DND-41 (cell line): ENCODE data around the gene SF3B5.

Experiments
- ATAC-seq: fragments of 200-7000 bp; cut with Tn5 transposase; 3 replicates; pipeline ENCODE4 v1.9.1; 2021; ENCODE audit warnings: low read depth; ENCODE audit not compliant: insufficient read depth
- DNase-seq: peaks from one replicate; pipeline ENCODE4 v3.0.0-alpha.2; 2020
- H2AFZ ChIP-seq: 2 replicates; pipeline ENCODE4 v1.6.0; 2012; ENCODE audit warnings: low read depth, low read length
- H3K27ac ChIP-seq: 2 replicates; pipeline ENCODE4 v1.5.1; 2012; ENCODE audit warnings: low read length, inconsistent platforms
- H3K27me3 ChIP-seq: fragments of 200-600 bp; sonication (generic); 2 replicates; pipeline ENCODE4 v1.6.0; 2012; ENCODE audit warnings: low read length, mild to moderate bottlenecking, inconsistent platforms; ENCODE audit not compliant: insufficient read depth, poor library complexity
- H3K36me3 ChIP-seq: 2 replicates; pipeline ENCODE4 v1.5.1; 2012; ENCODE audit warnings: low read length, inconsistent platforms; ENCODE audit not compliant: insufficient read depth
- H3K4me1 ChIP-seq: 2 replicates; pipeline ENCODE4 v1.5.1; 2012; ENCODE audit warnings: mild to moderate bottlenecking, low read length; ENCODE audit not compliant: insufficient read depth
- H3K4me2 ChIP-seq: 2 replicates; pipeline ENCODE4 v1.6.0; 2012; ENCODE audit warnings: mild to moderate bottlenecking, moderate library complexity, low read length, inconsistent platforms; ENCODE audit not compliant: insufficient read depth
- H3K4me3 ChIP-seq, 2 experiments: fragments of 200-600 bp in 1 of 2; shearing (Covaris generic) in 1 of 2; 2 replicates each; pipeline ENCODE4 v1.5.1; 2012 to 2016; ENCODE audit warnings: inconsistent platforms in 2 of 2, low read length in 2 of 2, mild to moderate bottlenecking in 2 of 2, low read depth in 1 of 2, moderate library complexity in 1 of 2
- H3K79me2 ChIP-seq: 2 replicates; pipeline ENCODE4 v1.6.0; 2012; ENCODE audit warnings: low read length, inconsistent platforms; ENCODE audit not compliant: insufficient read depth
- H3K9ac ChIP-seq: 2 replicates; pipeline ENCODE4 v1.6.0; 2012; ENCODE audit warnings: low read depth, mild to moderate bottlenecking, inconsistent platforms, low read length, moderate library complexity
- H3K9me3 ChIP-seq: 2 replicates; pipeline ENCODE4 v1.5.1; 2012; ENCODE audit warnings: low read length, moderate library complexity, mild to moderate bottlenecking, inconsistent platforms; ENCODE audit not compliant: insufficient read depth, severe bottlenecking
- H4K20me1 ChIP-seq: 2 replicates; pipeline ENCODE4 v1.6.0; 2012; ENCODE audit warnings: low read length; ENCODE audit not compliant: insufficient read depth
- EZH2 ChIP-seq: IDR thresholded peaks from 3 replicates; pipeline ENCODE4 v1.6.1; 2012; ENCODE audit warnings: borderline replicate concordance, low read depth, mild to moderate bottlenecking, moderate library complexity, low read length, inconsistent platforms; ENCODE audit not compliant: severe bottlenecking
- TF ChIP-seq, protein P1 (sequence below): IDR thresholded peaks from 2 replicates; pipeline ENCODE4 v1.5.1; 2012; ENCODE audit warnings: borderline replicate concordance, low read length, moderate library complexity, mild to moderate bottlenecking; ENCODE audit not compliant: poor library complexity, severe bottlenecking; ENCODE audit errors: extremely low read depth

The SF3B5 gene

DNA sequence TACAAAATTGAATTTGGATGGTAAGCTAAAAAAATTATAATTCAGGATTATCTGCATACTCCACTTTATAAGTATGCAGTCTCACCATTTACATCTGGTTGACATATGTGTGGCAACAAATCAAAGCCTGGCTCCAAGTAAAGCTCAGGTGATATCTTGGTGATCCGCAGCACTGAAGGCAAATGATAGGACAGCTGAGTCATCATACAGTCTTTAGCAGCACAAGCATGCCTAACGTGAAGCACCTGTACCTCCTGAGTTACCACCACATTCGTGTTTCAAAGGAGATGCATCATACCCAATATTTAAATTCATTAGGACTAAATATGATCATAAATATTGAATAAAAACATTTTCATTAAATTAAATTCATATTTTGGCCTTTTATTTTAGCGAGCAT is 43.2 kb upstream of the SF3B5 start:
- Histone ChIP-seq H3K27me3 (peaks cover 3% of the 10 kb centered on the region), H3K27ac (no peak overlapping the region), H3K4me1 (no peaks in the 10 kb centered on the region), H3K9ac (no peak overlapping the region), H3K36me3 (no peaks in the 10 kb centered on the region), H3K79me2 (no peaks in the 10 kb centered on the region), H3K4me2 (no peak overlapping the region), H3K4me3 (no peak overlapping the region), H4K20me1 (no peaks in the 10 kb centered on the region), H3K9me3 (no peaks in the 10 kb centered on the region), H2AFZ (no peak overlapping the region)
- TF ChIP-seq EZH2: no peak
- TF ChIP-seq, protein P1, sequence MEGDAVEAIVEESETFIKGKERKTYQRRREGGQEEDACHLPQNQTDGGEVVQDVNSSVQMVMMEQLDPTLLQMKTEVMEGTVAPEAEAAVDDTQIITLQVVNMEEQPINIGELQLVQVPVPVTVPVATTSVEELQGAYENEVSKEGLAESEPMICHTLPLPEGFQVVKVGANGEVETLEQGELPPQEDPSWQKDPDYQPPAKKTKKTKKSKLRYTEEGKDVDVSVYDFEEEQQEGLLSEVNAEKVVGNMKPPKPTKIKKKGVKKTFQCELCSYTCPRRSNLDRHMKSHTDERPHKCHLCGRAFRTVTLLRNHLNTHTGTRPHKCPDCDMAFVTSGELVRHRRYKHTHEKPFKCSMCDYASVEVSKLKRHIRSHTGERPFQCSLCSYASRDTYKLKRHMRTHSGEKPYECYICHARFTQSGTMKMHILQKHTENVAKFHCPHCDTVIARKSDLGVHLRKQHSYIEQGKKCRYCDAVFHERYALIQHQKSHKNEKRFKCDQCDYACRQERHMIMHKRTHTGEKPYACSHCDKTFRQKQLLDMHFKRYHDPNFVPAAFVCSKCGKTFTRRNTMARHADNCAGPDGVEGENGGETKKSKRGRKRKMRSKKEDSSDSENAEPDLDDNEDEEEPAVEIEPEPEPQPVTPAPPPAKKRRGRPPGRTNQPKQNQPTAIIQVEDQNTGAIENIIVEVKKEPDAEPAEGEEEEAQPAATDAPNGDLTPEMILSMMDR: no peak
- DNase-seq (no peak), ATAC-seq (no peak)

DNA sequence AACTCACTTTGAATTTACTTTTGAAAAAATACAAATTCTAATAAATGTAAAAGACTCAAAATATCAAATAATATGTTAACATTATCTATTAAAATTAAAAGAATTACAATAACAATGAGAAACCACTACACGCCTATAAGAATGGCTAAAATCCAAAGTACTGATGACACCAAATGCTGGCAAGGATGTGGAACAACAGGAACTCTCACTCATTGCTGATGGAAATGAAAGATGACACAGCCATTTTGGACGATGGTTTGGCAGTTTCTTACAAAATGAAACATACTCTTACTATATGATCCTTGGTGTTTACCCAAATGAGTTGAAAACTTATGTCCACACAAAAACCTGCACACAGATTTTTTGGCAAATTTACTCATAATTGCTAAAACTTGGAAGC is 39.4 kb upstream of the SF3B5 start:
- Histone ChIP-seq H3K9ac (no peak overlapping the region), H3K4me1 (no peaks in the 10 kb centered on the region), H3K36me3 (no peaks in the 10 kb centered on the region), H3K4me3 (no peak overlapping the region), H3K27ac (no peak overlapping the region), H3K79me2 (no peaks in the 10 kb centered on the region), H3K27me3 (no peaks in the 10 kb centered on the region), H3K4me2 (no peak overlapping the region), H3K9me3 (no peaks in the 10 kb centered on the region), H4K20me1 (no peaks in the 10 kb centered on the region), H2AFZ (no peak overlapping the region)
- TF ChIP-seq EZH2: no peak
- TF ChIP-seq, protein P1: no peak
- DNase-seq (no peak), ATAC-seq (no peak)

DNA sequence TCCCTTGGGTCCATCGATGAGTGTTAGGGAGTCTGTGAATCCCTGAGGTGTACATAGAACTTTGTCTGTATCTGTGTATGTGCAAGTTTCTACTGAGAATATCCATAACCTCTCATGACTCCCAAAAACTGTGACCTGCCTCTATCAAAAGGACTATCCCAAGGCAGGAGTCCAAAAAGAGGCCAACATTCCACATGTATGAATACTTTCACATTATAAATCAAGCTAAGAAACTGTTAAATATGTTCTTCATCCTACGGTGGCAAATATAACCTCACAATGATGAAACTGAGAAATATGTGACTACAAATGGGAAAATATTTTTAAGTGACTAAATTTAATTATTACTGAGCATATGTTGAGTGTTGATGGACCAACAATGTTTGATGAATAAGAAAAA is 38.8 kb upstream of the SF3B5 start:
- no peak overlapping the region for H2AFZ ChIP-seq
- H3K27ac ChIP-seq: no peak overlapping the region
- TF ChIP-seq EZH2: no peak
- TF ChIP-seq, protein P1: no peak
- no peaks in the 10 kb centered on the region for H3K36me3 ChIP-seq
- H3K9ac ChIP-seq: no peak overlapping the region
- H3K4me3 ChIP-seq: no peak overlapping the region
- no peaks in the 10 kb centered on the region for H3K9me3 ChIP-seq
- DNase-seq (no peak), ATAC-seq (no peak)
- H4K20me1 ChIP-seq: no peaks in the 10 kb centered on the region
- peaks cover 3% of the 10 kb centered on the region for H3K27me3 ChIP-seq
- H3K79me2 ChIP-seq: no peaks in the 10 kb centered on the region
- no peaks in the 10 kb centered on the region for H3K4me1 ChIP-seq
- H3K4me2 ChIP-seq: no peak overlapping the region
